ENCODE data around the gene PPP2R2D. TPM values are rescaled to one million over a fixed set of nuclear protein-coding genes. Genes with fewer than 3 reads are reported as not detected.
"Not testable (repeated sequence)": the region's sequence is repeated elsewhere in the genome, so short reads cannot be mapped to it uniquely, and the experiment has no call there.

Gene PPP2R2D
- total RNA-seq, 1 donor from 2014 or later, result 36.9 TPM

GRCh38 chr10:131882590-131883451, 18.0 kb upstream of the PPP2R2D start:
- no peaks in the 10 kb centered on the region for H3K4me1 Mint-ChIP-seq (ENCODE audit: unreplicated experiment)
- no peak for DNase-seq (ENCODE audit: low spot score)
- peaks cover 10% of the 10 kb centered on the region for H3K36me3 Mint-ChIP-seq (ENCODE audit: low read depth, unreplicated experiment)
- TF ChIP-seq CTCF (IDR thresholded peaks at IDR 0.05; ENCODE audit: unreplicated experiment), result no peak
- H3K27ac Mint-ChIP-seq (ENCODE audit: unreplicated experiment), result no peak overlapping the region
- H3K27me3 Mint-ChIP-seq (ENCODE audit: unreplicated experiment), result peaks cover 11% of the 10 kb centered on the region
- H3K4me3 Mint-ChIP-seq (ENCODE audit: unreplicated experiment), result no peak overlapping the region
- H3K9me3 Mint-ChIP-seq (ENCODE audit: unreplicated experiment), result peaks cover 15% of the 10 kb centered on the region

GRCh38 chr10:131883621-131884393, 17.0 kb upstream of the PPP2R2D start:
- H3K36me3 Mint-ChIP-seq (ENCODE audit: low read depth, unreplicated experiment), result peaks cover 10% of the 10 kb centered on the region
- not testable (repeated sequence) for H3K27me3 Mint-ChIP-seq (ENCODE audit: unreplicated experiment); H3K27ac Mint-ChIP-seq (ENCODE audit: unreplicated experiment); H3K4me1 Mint-ChIP-seq (ENCODE audit: unreplicated experiment); DNase-seq (ENCODE audit: low spot score); H3K4me3 Mint-ChIP-seq (ENCODE audit: unreplicated experiment)
- peaks cover 15% of the 10 kb centered on the region for H3K9me3 Mint-ChIP-seq (ENCODE audit: unreplicated experiment)

GRCh38 chr10:131885391-131886165, 15.2 kb upstream of the PPP2R2D start:
- DNase-seq (ENCODE audit: low spot score), result peak; percentile 89
- Mint-ChIP-seq H3K36me3 (ENCODE audit: low read depth, unreplicated experiment) (peaks cover 4% of the 10 kb centered on the region), H3K27ac (ENCODE audit: unreplicated experiment) (no peak overlapping the region), H3K27me3 (ENCODE audit: unreplicated experiment) (peaks cover 3% of the 10 kb centered on the region), H3K4me3 (ENCODE audit: unreplicated experiment) (no peak overlapping the region), H3K9me3 (ENCODE audit: unreplicated experiment) (peaks cover 6% of the 10 kb centered on the region), H3K4me1 (ENCODE audit: unreplicated experiment) (no peaks in the 10 kb centered on the region)
- TF ChIP-seq CTCF (IDR thresholded peaks at IDR 0.05; ENCODE audit: unreplicated experiment), result peak; percentile 96

GRCh38 chr10:131886237-131886636, 14.6 kb upstream of the PPP2R2D start:
- Mint-ChIP-seq H3K9me3 (ENCODE audit: unreplicated experiment) (peaks cover 1% of the 10 kb centered on the region), H3K27me3 (ENCODE audit: unreplicated experiment) (peaks cover 3% of the 10 kb centered on the region), H3K4me1 (ENCODE audit: unreplicated experiment) (no peaks in the 10 kb centered on the region), H3K4me3 (ENCODE audit: unreplicated experiment) (no peak overlapping the region), H3K36me3 (ENCODE audit: low read depth, unreplicated experiment) (peaks cover under 1% of the 10 kb centered on the region), H3K27ac (ENCODE audit: unreplicated experiment) (no peak overlapping the region)
- no peak for DNase-seq (ENCODE audit: low spot score)
- TF ChIP-seq CTCF (IDR thresholded peaks at IDR 0.05; ENCODE audit: unreplicated experiment), result no peak

GRCh38 chr10:131888186-131888604, 12.6 kb upstream of the PPP2R2D start:
- TF ChIP-seq CTCF (IDR thresholded peaks at IDR 0.05; ENCODE audit: unreplicated experiment), result no peak
- Mint-ChIP-seq H3K27ac (ENCODE audit: unreplicated experiment) (no peak overlapping the region), H3K27me3 (ENCODE audit: unreplicated experiment) (peaks cover 7% of the 10 kb centered on the region), H3K9me3 (ENCODE audit: unreplicated experiment) (no peaks in the 10 kb centered on the region), H3K4me1 (ENCODE audit: unreplicated experiment) (no peaks in the 10 kb centered on the region), H3K36me3 (ENCODE audit: low read depth, unreplicated experiment) (no peaks in the 10 kb centered on the region), H3K4me3 (ENCODE audit: unreplicated experiment) (no peak overlapping the region)
- DNase-seq (ENCODE audit: low spot score), result no peak

All from endothelial cell (in vitro differentiated cells).